HG03575 (cell line): Measurements from ENCODE around the gene BACE2.

Source experiments
- ATAC-seq: cut with Tn5 transposase; IDR thresholded peaks from one replicate; pipeline ENCODE4 v1.9.1; 2021; ENCODE audit not compliant: unreplicated experiment, insufficient number of reproducible peaks, low FRiP score; ENCODE audit errors: extremely low read depth

BACE2 gene

GRCh38 chr21:41325138-41325912 lies 157.4 kb downstream of the BACE2 start:
- ATAC-seq, result no peak

- no peak for ATAC-seq
Observed at GRCh38 chr21:41326414-41327080, 158.6 kb downstream of the BACE2 start.

- ATAC-seq, result no peak
Observed at GRCh38 chr21:41327753-41328152, 159.8 kb downstream of the BACE2 start.

GRCh38 chr21:41328660-41329607 lies 161.0 kb downstream of the BACE2 start:
- ATAC-seq, result no peak
